GM12892 (cell line): ENCODE measurements around the gene ZGLP1.

Source experiments
- DNase-seq: peaks from one replicate; pipeline ENCODE4 v3.0.0; 2011; ENCODE audit not compliant: insufficient read length
- FAIRE-seq: peaks from 2 replicates; lab custom pipeline; 2011; peaks lifted over from hg19 to GRCh38; lab: Jason Lieb, UNC
- POLR2A ChIP-seq: IDR thresholded peaks from 2 replicates; pipeline ENCODE4 v1.6.1; 2011; ENCODE audit warnings: low read depth, low read length, control low read depth
- POLR2AphosphoS5 ChIP-seq: IDR thresholded peaks from 2 replicates; pipeline ENCODE4 v1.6.1; 2011; ENCODE audit warnings: low read depth, low read length, control low read depth
- TAF1 ChIP-seq: IDR thresholded peaks from 2 replicates; pipeline ENCODE4 v1.6.1; 2011; ENCODE audit warnings: low read depth, mild to moderate bottlenecking, control low read depth, low read length, borderline replicate concordance

ZGLP1 gene

DNA sequence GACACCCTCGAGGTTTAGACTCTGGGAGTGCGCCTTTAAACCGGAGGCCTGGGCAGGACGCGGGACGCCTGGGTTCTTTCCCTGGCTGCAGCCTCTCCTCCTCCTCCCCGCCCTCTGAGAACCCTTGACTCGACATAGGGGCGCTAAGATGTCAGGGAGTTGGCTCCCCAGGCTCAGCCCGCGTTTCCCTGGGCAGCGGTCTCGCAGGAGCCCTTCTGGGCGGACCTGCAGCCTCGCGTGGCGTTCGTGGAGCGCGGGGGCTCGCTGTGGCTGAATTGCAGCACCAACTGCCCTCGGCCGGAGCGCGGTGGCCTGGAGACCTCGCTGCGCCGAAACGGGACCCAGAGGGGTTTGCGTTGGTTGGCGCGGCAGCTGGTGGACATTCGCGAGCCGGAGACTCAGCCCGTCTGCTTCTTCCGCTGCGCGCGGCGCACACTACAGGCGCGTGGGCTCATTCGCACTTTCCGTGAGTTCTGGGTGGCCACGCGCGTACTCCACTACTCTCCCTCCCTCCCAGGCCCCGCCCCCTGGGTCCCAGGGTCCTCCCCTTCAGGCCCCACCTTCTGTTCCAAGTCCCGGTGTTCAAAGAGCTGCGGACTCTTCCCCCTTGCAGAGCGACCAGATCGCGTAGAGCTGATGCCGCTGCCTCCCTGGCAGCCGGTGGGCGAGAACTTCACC is 18.6 kb downstream of the ZGLP1 start:
- FAIRE-seq (peak; percentile 82), DNase-seq (no peak)
- TF ChIP-seq TAF1 (no peak), POLR2AphosphoS5 (no peak), POLR2A (no peak)

DNA sequence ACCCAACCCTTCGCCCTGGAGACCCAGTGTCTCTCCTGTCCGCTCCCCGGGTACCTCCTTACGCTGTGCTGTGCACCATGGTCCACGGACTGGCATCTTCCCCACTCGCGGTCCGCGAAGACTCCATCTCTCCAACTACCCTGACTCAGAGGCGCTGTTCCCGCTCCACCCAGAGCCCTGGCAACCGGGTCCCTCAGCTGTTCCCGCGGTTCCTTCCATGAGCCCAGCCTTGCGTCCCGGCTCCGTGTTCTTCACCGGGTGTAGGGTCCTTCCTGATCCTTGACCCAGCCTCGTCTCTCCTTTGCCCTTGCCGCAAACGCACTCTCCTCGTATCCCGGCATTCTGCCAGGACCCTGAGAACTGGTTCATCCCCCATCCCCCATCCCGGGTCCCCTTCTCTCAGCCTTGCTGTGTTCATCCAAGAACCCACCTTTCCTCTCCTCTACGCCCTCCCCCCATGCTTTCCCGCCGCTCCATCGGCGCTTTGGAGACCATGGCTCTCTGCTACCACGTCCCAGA is 19.2 kb downstream of the ZGLP1 start:
- no peak for TF ChIP-seq POLR2AphosphoS5
- no peak for TF ChIP-seq POLR2A
- no peak for TF ChIP-seq TAF1
- FAIRE-seq: no peak
- no peak for DNase-seq

DNA sequence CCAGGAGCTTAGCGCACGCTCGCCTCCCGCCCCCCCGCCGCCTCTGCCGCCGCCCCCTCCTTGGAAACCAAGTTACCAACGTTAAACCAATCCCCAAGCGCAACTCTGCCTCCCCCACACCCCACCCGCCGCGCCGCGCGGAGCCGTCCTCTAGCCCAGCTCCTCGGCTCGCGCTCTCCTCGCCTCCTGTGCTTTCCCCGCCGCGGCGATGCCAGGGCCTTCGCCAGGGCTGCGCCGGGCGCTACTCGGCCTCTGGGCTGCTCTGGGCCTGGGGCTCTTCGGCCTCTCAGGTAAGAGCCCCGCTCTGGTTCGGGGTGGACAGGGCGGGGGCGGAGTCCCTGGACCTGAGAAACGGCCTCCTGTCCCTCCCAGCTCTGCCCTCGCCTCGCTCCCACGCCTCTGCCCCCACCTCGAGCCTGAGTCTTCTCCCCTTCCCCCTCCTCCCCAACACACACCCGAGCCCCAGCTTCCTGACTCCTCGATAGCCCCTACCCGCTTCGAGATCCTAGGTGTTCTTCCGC is 19.7 kb downstream of the ZGLP1 start, which contains the start of gene ICAM5:
ICAM5 (plus strand) TSS at position 117 of the 521 bp plus-strand sequence; CDS start at position 209, 92 bp downstream.
- DNase-seq (no peak), FAIRE-seq (no peak)
- TF ChIP-seq POLR2A (no peak), TAF1 (no peak), POLR2AphosphoS5 (no peak)

DNA sequence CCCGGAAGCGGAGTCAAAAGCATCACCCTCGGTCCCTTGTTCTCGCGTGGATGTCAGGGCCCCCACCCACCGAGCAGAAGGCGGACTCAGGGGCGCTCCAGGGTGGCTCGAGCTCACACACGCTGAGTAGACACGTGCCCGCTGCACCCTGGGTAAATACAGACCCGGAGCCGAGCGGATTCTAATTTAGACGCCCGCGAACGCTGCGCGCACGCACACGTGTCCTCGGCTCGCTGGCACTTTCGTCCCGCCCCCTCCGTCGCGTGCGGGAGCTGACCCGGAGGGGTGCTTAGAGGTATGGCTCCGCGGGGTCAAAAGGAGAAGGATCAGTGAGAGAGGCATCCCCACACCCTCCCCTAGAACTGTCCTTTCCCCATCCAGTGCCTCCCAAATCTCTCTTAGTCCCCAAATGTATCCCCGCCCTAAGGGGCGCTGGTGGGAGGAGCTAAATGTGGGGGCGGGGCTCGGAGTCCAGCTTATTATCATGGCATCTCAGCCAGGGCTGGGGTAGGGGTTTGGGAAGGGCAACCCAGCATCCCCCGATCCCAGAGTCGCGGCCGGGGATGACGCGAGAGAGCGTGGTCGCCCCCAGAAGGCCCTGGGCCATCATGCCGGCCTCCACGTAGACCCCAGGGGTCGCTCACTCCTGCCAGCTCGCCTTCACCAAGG is 20.3 kb downstream of the ZGLP1 start:
- TF ChIP-seq POLR2A (no peak), TAF1 (no peak), POLR2AphosphoS5 (no peak)

DNA sequence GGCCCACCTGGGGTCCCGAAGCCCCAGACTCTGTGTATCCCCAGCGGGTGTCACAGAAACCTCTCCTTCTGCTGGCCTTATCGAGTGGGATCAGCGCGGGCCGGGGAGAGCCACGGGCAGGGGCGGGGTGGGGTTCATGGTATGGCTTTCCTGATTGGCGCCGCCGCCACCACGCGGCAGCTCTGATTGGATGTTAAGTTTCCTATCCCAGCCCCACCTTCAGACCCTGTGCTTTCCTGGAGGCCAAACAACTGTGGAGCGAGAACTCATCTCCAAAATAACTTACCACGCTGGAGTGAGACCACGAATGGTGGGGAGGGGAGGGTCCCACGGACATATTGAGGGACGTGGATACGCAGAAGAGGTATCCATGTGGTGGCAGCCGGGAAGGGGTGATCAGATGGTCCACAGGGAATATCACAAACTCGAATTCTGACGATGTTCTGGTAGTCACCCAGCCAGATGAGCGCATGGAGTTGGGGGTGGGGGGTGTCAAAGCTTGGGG is 20.9 kb downstream of the ZGLP1 start:
- TF ChIP-seq POLR2AphosphoS5 (no peak), TAF1 (no peak), POLR2A (no peak)
- DNase-seq (no peak), FAIRE-seq (peak; percentile 89)

More for the DNA sequence above, 20.3 kb downstream of the ZGLP1 start:
- FAIRE-seq: peak; percentile 78
- DNase-seq: no peak

DNA sequence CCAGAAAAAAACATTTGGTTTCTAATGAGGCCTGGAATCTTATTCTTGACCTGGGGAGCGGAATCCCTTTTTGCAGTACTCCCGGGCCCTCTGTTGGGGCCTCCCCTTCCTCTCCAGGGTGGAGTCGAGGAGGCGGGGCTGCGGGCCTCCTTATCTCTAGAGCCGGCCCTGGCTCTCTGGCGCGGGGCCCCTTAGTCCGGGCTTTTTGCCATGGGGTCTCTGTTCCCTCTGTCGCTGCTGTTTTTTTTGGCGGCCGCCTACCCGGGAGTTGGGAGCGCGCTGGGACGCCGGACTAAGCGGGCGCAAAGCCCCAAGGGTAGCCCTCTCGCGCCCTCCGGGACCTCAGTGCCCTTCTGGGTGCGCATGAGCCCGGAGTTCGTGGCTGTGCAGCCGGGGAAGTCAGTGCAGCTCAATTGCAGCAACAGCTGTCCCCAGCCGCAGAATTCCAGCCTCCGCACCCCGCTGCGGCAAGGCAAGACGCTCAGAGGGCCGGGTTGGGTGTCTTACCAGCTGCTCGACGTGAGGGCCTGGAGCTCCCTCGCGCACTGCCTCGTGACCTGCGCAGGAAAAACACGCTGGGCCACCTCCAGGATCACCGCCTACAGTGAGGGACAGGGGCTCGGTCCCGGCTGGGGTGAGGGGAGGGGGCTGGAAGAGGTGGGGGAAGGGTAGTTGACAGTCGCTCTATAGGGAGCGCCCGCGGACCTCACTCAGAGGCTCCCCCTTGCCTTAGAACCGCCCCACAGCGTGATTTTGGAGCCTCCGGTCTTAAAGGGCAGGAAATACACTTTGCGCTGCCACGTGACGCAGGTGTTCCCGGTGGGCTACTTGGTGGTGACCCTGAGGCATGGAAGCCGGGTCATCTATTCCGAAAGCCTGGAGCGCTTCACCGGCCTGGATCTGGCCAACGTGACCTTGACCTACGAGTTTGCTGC is 22.5 kb downstream of the ZGLP1 start, which contains the start of gene ICAM4:
ICAM4 (plus strand) TSS at position 153 of the 935 bp plus-strand sequence; CDS start at position 211, 58 bp downstream.
- DNase-seq: no peak
- TF ChIP-seq POLR2AphosphoS5 (peak; percentile 47; the same call in 1 of the 2 replicates), TAF1 (no peak)
- peak; percentile 21 for FAIRE-seq

DNA sequence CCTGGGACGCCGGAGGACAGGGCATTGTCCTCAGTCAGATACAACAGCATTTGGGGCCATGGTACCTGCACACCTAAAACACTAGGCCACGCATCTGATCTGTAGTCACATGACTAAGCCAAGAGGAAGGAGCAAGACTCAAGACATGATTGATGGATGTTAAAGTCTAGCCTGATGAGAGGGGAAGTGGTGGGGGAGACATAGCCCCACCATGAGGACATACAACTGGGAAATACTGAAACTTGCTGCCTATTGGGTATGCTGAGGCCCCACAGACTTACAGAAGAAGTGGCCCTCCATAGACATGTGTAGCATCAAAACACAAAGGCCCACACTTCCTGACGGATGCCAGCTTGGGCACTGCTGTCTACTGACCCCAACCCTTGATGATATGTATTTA is 24.2 kb downstream of the ZGLP1 start:
- TF ChIP-seq POLR2AphosphoS5 (peak; percentile 42; the same call in 1 of the 2 replicates), POLR2A (no peak), TAF1 (no peak)
- DNase-seq (no peak), FAIRE-seq (no peak)

DNA sequence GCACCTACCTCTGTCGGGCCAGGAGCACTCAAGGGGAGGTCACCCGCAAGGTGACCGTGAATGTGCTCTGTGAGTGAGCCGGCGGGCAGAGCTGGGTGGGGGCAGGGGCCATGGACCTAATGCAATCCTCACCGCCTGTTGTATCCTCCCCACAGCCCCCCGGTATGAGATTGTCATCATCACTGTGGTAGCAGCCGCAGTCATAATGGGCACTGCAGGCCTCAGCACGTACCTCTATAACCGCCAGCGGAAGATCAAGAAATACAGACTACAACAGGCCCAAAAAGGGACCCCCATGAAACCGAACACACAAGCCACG is 24.7 kb downstream of the ZGLP1 start:
- no peak for FAIRE-seq
- DNase-seq: no peak
- TF ChIP-seq TAF1: no peak
- no peak for TF ChIP-seq POLR2AphosphoS5
- no peak for TF ChIP-seq POLR2A

DNA sequence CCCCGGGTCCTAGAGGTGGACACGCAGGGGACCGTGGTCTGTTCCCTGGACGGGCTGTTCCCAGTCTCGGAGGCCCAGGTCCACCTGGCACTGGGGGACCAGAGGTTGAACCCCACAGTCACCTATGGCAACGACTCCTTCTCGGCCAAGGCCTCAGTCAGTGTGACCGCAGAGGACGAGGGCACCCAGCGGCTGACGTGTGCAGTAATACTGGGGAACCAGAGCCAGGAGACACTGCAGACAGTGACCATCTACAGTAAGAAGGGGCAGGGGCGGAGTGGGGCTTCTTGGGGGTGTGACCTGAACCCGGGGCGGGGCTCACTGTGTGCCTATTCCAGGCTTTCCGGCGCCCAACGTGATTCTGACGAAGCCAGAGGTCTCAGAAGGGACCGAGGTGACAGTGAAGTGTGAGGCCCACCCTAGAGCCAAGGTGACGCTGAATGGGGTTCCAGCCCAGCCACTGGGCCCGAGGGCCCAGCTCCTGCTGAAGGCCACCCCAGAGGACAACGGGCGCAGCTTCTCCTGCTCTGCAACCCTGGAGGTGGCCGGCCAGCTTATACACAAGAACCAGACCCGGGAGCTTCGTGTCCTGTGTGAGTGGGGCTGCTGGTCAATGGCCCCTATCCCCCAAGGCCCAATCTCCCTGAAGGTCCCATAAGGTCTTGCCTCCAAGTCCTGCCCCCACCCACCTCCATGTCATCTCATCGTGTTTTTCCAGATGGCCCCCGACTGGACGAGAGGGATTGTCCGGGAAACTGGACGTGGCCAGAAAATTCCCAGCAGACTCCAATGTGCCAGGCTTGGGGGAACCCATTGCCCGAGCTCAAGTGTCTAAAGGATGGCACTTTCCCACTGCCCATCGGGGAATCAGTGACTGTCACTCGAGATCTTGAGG is 25.3 kb downstream of the ZGLP1 start:
- no peak for DNase-seq
- TF ChIP-seq TAF1 (no peak), POLR2AphosphoS5 (no peak), POLR2A (no peak)
- no peak for FAIRE-seq
